K562 (cell line): ENCODE measurements around the gene LRRC14B. TPM values are rescaled to one million over a fixed set of nuclear protein-coding genes. Genes with fewer than 3 reads are reported as not detected.
"Not testable (repeated sequence)": the region's sequence is repeated elsewhere in the genome, so short reads cannot be mapped to it uniquely, and the experiment has no call there.

Experiments
- CAMTA2 ChIP-seq: fragments of 250-450 bp; sonication (Bioruptor Pico); conservative IDR thresholded peaks from 2 replicates; pipeline ENCODE4 v1.5.1; 2022
- CTCFL ChIP-seq: IDR thresholded peaks from 2 replicates; pipeline ENCODE4 v1.6.1; 2011; ENCODE audit warnings: borderline replicate concordance, low read depth, mild to moderate bottlenecking, moderate library complexity, low read length; ENCODE audit not compliant: insufficient read depth, poor library complexity, severe bottlenecking
- MYC ChIP-seq, 2 experiments: fragments of 250-450 bp in 1 of 2; sonication (Bioruptor Pico) in 1 of 2; IDR thresholded peaks; 2 replicates each; pipeline versions ENCODE4 v1.5.1 to v1.6.1; 2012 to 2021; ENCODE audit warnings: low read depth in 2 of 2, borderline replicate concordance in 1 of 2, improper control_type of control experiment in 1 of 2, low read length in 1 of 2, mild to moderate bottlenecking in 1 of 2, moderate library complexity in 1 of 2
- REST ChIP-seq, 2 experiments: fragments of 450-650 bp; formaldehyde crosslinking in 1 of 2; IDR thresholded peaks; 2 replicates each; pipeline versions ENCODE4 v1.4.0 to v1.6.1; 2014 to 2020; ENCODE audit warnings: mild to moderate bottlenecking in 2 of 2, borderline replicate concordance in 1 of 2, low read depth in 1 of 2
- SMARCE1 ChIP-seq: fragments of 450-650 bp; IDR thresholded peaks from 2 replicates; pipeline ENCODE4 v1.7.1; 2016; ENCODE audit warnings: mild to moderate bottlenecking
- polyA plus RNA-seq, 8 experiments: library from polyadenylated mRNA; depleted of rRNA in 4 of 8; stranded (reverse) in 5 of 8; unstranded in 3 of 8; fragments of >200 nt; fragmentation: Nextera tagmentation in 2 of 8; fragmentation: Illumina TruSeq in 1 of 8; extraction: Ambion mirVana in 2 of 8; extraction: Trizol in 1 of 8; gene quantifications; 2 replicates each; pipeline versions ENCODE4 v1.2.1 to v1.2.3, GENCODE V29; 2011 to 2014; ENCODE audit warnings: inconsistent platforms in 1 of 8, missing spikeins in 1 of 8
- total RNA-seq, 7 experiments: library from RNA; depleted of rRNA in 6 of 7; stranded (reverse); fragments of >200 nt in 6 of 7; fragmentation: Illumina TruSeq in 2 of 7; extraction: Trizol in 2 of 7; gene quantifications; 2 replicates each; pipeline versions ENCODE4 v1.2.1 to v1.2.3, GENCODE V29; 2011 to 2021; ENCODE audit warnings: low replicate concordance in 1 of 7

Gene LRRC14B
- total and polyA plus RNA-seq, 9 of the 15 experiments (the other 6 are each of a cell fraction or from before 2014, with no cell fraction given): not detected

GRCh38 chr5:217494-218456 lies 26.5 kb downstream of the LRRC14B start, which contains the start of the genes CCDC127 and SDHA (continued):
- not testable (repeated sequence) for TF ChIP-seq REST (IDR thresholded peaks at IDR 0.05; ENCODE audit: borderline replicate concordance); MYC (IDR thresholded peaks at IDR 0.05; ENCODE audit: low read depth, low read length)
- TF ChIP-seq REST (CRISPR knock-in tag; IDR thresholded peaks at IDR 0.05; ENCODE audit: low read depth) (peak; percentile 54; the same call in 1 of the 2 replicates), MYC (CRISPR knock-in tag; IDR thresholded peaks at IDR 0.05; ENCODE audit: borderline replicate concordance, low read depth) (0 out of 2 replicates have a peak, but pooled peaks have one; percentile 26), CAMTA2 (peak; percentile 49; the same call in 1 of the 2 replicates), CTCFL (peak; percentile 59), SMARCE1 (0 out of 2 replicates have a peak, but pooled peaks have one; percentile 30)
